Islet precursor cell (in vitro differentiated cells): ENCODE measurements around the gene PC.
A peak's percentile ranks its signal among the peaks of the same experiment; 100 is the strongest.

Experiments
- DNase-seq: peaks from one replicate; pipeline ENCODE4 v3.0.0-alpha.2; 2018

The PC gene

DNA sequence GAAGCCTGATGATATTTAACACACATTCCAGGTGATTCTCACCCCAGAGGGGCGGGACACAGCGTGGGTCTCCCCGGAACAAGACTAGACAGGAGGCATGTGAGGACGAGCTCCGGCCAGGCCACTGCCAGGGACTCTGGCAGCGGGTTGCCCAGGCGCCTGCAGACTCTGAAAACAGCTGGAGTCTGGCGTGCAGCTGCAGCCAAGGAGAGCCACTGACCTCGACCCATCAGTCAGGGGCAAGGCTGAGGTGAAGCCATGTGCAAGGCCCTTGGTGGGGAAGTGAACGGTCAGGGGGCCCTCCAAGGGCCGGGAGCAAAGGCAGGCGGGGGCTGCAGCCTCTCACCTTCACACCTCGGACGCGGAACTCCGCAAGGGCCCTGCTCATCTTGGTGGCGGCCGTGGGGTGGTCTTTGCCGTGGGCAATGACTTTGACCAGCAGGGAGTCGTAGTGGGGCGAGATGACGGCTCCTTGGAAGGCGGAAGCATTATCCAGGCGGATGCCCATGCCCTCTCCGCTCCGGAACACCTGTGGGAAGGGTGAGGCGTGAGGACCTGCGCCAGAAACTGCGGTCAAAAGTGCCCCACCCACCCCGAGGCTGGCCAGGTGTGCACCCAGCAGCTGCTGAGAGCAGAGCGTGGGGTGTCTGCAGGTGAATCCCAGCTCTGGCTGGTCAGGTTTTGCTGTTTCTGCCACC lies 94.6 kb downstream of the PC start:
- no peak for DNase-seq

DNA sequence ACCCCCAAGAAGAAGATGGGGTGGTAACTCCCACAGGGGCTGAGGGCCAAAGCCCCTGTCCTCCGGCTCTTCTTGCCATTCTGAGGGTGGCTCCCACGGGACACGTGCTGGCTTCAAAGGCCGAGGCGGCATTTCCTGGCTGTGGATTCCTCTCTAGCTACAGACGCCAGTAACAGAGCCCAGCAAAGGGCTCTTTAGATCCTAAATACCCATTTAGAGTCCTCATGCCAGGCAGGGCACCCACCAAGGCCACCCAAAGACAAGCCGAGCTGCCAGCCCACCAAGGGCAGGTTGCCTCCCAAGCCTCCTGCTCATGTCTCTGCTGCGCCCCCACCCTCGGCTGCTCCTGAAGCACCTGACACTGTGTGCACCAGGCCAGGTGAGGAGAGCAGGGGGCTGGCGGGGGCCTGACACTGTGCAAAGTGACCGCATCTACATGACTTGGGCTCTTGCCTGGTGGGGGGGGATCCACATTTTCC lies 95.6 kb downstream of the PC start:
- no peak for DNase-seq

DNA sequence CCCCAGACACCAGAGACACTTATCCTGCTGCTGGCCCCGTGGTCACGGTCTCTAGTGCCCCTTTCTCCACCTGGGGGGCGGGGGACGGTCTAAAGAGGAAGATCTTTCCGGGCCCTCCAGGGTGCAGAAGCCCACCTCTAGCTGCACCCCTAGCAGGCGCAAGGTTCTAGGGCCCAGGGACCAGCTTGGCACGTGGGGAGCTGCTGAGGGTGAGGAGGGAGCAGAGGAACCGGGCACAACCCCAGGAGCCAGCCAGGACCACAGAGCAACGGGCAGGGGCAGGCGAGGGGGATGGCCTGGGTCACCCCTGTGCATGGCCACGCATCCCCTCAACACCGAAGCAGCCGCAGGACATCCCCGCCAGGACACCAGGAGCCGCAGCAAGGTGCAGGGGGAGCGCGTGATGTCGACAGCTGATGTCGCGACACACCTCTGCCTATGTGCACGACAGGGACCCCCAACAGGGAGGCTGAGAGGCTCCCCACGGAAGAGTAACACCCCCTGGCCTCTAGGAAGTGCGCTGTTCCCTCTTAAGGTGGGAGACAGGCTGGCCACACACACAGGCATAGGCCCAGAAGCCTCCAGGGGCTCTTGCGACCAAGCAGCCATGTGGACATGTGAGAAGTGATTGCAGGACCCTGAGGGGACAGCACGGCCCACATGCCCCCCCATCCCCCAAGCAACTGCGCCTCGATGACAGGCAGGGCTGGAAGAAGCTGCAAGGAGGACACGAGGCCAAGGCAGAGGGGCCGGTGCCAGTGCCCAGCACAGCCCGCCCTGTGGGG lies 96.2 kb downstream of the PC start:
- DNase-seq = no peak

DNA sequence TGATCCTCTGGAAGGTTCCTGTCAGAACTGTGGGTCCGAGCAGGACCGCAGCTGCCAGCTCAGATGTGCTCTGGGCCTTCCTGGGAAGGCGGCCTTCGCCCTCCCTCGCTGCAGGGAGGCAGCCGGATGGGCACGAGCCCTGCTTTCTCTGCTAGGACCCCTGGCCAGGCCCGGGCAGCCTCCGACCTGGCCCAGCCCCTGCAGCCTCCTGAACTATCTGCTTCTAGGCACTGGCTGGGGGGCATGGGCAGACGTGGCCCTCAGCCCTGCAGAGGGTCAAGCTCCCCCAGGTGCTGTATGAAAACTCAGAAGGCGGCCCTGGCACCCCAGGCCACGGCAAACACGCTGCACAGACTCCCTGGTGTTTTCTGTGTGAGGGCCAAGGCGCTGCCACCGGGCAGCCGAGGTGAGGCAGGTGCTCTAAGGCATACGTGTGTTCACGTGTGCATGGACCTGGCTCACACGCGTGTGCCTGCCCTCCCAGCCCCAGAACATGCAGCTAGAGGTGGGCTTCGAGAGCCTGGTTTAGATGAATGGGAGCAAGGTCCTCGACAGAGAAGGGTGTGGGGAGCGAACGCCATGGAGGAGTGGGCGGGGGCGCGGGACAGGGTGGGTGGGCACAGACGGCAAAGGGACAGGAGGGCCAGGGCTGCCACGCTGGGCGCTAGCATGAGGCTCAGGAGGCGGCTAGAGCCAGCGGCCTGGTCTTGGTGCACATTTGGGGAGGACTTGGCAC lies 97.0 kb downstream of the PC start:
- no peak for DNase-seq

DNA sequence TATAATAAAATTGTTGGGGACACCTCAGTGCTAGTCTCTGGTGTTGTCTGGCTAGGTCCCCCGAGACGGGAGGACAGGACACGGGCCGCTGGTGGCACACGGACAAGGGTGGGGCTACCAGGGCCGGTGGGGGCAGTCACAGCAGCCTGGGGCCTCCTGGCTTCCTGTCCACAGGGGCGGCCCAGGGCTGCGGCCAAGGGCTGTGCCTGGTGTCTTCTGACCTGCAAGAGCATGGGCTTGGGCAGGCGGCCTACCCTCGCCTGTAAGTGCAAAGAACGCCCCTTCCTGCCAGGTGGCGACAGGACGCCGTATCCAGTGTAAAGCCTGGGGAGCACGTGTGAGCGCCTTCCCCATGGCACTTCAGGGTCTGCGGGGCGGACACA lies 97.7 kb downstream of the PC start:
- no peak for DNase-seq

DNA sequence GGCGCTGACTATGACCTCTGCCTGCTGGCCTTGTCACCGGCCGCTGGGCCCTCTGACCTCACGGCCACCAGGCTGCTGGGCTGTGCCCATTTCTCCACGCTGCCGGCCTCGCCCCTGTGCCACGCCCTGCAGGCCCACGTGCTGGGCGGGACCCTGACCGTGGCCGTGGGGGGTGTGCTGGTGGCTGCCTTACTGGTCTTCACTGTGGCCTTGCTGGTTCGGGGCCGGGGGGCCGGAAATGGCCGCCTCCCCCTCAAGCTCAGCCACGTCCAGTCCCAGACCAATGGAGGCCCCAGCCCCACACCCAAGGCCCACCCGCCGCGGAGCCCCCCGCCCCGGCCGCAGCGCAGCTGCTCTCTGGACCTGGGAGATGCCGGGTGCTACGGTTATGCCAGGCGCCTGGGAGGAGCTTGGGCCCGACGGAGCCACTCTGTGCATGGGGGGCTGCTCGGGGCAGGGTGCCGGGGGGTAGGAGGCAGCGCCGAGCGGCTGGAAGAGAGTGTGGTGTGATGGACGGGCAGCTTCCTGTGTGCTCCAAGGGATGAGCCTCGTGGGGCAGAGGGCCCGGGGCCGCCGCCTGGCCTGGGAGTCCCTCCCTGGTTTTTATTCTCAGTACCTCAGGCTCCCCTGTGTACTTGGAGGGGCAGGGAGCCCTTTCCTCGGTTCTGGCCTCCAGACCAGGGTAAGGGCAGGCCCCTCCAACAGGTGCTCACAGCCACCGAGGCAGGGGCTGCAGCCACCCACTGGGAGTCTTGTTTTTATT lies 98.3 kb downstream of the PC start:
- DNase-seq = no peak

DNA sequence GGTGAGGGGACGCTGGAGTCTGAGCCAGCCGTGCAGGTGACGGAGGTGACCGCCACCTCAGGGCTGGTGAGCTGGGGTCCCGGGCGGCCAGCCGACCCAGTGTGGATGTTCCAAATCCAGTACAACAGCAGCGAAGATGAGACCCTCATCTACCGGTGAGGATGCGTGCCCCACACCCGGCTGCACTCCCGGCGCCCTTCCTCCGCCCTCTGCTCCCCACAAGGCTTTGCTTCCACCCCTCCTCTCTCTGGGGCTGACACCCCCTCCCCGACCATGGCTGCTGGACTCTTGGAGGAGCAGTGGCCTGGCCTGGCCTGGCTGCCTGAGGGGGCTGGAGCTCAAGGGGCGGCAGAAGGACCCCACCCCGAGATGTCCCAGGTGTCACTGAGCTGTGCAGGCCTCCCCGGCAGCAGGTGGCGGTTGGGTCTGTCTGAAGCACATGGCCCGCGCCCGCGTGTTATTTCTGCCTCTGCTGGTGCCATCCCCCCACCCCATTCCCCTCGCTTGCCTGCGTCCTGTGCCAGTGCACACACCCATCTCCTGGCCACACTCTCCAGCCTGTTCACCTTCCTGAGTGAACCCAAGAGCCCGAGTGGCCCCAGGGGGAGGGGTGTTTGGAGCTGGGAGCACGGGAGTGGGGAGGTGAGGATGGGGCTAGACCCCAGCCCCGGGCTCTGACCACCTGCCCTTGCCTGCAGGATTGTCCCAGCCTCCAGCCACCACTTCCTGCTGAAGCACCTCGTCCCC lies 99.1 kb downstream of the PC start:
- no peak for DNase-seq

DNA sequence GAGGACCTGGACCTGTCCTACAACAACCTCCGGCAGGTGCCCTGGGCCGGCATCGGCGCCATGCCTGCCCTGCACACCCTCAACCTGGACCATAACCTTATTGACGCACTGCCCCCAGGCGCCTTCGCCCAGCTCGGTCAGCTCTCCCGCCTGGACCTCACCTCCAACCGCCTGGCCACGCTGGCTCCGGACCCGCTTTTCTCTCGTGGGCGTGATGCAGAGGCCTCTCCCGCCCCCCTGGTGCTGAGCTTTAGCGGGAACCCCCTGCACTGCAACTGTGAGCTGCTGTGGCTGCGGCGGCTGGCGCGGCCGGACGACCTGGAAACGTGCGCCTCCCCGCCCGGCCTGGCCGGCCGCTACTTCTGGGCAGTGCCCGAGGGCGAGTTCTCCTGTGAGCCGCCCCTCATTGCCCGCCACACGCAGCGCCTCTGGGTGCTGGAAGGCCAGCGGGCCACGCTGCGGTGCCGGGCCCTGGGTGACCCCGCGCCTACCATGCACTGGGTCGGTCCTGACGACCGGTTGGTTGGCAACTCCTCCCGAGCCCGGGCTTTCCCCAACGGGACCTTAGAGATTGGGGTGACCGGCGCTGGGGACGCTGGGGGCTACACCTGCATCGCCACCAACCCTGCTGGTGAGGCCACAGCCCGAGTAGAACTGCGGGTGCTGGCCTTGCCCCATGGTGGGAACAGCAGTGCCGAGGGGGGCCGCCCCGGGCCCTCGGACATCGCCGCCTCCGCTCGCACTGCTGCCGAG lies 99.8 kb downstream of the PC start:
- no peak for DNase-seq

DNA sequence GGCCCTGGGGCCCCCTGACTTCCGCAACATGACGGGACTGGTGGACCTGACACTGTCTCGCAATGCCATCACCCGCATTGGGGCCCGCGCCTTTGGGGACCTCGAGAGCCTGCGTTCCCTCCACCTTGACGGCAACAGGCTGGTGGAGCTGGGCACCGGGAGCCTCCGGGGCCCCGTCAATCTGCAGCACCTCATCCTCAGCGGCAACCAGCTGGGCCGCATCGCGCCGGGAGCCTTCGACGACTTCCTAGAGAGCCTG lies 100.3 kb downstream of the PC start:
- no peak for DNase-seq

DNA sequence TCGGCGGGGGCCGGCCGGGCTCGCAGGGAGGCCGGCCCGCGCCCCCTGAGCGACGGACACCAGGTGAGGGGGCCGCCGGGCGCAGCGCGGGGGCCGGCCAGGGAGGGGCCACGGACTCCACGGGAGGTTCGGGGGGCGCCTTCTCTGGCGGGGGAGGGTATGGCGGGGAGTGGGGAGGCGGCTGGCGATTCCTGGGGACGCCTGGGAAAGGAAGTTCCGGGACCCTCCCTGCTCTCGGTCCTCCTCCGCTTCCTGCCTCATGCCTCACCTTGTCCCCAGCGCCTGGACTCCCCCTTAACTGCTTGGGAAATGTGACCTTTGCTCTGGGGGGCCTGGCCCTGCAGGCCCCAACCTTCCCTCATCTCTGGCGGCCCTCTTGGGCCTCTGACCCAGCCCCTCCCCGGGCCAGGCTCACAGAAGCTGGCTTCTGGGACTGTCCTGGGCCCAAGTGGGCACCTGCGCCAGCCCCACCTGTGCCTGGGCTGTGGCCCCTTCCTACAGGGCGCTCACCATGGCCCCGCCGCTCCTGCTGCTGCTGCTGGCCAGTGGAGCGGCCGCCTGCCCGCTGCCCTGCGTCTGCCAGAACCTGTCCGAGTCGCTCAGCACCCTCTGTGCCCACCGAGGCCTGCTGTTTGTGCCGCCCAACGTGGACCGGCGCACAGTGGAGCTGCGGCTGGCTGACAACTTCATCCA lies 100.8 kb downstream of the PC start:
- DNase-seq = no peak

DNA sequence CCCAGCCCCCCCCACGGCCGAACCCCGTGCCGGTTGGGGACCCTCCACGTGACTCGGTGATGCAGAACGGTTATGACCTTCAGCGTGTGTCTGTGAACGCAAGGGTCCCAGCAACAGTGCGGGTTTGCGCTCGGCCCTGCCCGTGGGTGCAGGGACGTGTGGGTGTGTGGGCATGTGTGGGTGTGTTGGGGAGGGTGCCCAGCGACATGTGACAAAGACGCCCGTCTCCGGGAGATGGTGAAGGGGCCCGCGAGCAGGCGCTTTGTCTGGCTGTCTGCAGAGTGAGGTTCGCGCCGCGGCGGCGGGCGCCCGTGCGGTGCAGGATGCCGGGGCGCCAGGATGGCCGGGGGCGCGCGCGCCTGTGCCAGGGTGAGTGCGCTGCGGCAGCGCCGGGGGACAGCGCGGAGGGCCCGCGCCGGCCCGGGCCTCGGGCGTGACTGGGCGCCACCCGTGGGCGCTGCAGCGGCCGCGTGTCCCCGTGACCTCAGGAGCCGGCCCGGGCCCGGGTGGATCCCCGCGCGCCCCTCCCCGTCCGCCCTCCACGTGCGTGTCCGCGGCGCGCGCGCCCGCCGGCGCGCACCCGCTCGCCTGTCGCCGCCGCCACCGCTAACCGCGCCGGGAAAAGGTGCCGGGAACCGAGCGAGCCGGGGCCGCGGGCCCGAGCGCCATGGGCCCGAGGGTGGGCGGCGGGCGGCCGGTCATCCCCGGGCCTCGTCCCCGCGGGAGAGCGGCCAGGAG lies 101.5 kb downstream of the PC start, which contains the start of gene LRFN4:
LRFN4 (plus strand) TSS at position 569 of the 738 bp plus-strand sequence. CDS start 681 bp downstream, outside the sequence.
- peak; percentile 73 for DNase-seq

DNA sequence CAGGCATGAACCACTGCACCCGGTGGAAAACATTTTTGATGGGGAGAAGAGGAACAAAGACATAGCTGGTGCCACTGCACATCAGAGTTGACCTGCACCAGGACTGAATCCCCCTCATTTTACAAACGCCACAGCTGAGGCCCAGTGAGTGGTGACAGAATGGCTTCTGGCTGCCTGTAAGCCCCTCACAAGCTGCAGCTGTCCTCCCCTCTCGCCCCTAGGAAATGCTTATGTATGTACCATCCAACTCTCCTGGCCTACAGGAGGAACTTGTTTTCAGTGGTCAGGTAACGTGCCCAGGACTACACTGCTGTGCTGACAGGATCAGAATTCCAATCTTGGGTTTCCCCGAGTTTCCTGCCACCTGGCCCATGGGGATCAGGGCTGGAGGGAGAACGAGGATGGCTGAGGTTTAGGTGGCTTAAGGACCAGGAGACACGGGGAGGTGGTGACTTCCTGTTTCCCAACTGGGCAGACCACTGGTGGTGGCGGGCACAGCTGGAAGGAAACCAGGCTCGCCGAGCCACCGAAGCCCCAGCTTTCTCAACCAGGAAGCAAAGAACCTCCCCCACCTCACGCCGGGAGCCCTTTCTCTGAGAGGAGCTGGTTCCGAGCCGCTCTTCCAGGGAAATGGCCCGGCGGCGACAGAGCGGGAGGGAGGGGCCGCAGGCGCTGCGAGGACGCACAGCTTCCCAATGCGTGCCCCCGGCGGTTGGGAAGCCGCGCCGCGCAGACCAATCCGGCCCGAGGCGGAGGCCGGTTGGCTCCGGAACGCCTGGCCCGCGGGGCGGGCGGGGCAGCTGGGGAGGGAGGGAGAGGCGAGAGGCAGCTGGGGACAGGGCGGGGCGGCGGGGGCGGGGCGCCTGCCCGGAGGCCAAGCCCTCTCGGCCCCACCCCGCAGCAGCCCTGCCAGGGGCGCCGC lies 102.3 kb downstream of the PC start:
- DNase-seq = peak; percentile 97

DNA sequence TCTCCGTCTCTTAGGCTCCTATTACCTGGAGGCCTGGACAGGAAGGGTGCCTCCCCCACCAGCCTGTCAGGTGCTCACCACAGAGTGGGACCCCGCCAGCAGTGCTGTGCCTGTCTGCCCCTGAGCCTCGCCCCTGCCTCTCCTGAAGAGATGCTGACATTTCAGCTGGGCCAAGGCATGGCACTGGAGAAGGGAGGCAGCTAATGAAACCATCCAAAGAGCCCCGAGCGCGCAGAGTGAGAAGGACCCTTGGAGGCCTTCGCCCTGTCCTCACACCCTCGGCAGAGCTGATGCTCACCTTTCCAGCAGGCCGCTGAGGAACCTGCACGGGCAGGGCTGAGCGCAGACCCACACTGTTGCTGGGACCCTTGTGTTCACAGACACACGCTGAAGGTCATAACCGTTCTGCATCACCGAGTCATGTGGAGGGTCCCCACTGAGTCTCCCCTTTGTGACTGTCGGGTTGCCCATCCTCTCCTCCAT lies 103.4 kb downstream of the PC start:
- no peak for DNase-seq

DNA sequence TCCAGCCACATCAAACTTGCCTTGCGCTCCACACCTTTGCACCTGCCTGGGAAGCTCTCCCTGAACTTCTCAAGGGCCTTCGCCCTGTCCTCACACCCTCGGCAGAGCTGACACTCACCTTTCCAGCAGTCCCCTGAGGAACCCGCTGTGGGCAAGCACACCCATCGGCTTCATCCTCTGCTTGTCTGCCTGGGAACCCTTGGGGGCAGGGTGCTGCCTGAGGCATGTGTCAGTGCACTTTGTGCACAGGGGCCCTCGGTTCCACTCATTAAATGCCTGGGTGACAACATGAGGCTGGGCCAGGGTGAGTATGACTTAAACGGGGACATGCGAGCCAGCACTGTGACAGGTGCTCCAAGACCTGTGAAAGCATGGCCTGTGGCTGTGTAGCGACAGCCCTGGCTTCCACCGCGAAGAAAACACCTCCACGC lies 103.9 kb downstream of the PC start:
- DNase-seq = no peak

DNA sequence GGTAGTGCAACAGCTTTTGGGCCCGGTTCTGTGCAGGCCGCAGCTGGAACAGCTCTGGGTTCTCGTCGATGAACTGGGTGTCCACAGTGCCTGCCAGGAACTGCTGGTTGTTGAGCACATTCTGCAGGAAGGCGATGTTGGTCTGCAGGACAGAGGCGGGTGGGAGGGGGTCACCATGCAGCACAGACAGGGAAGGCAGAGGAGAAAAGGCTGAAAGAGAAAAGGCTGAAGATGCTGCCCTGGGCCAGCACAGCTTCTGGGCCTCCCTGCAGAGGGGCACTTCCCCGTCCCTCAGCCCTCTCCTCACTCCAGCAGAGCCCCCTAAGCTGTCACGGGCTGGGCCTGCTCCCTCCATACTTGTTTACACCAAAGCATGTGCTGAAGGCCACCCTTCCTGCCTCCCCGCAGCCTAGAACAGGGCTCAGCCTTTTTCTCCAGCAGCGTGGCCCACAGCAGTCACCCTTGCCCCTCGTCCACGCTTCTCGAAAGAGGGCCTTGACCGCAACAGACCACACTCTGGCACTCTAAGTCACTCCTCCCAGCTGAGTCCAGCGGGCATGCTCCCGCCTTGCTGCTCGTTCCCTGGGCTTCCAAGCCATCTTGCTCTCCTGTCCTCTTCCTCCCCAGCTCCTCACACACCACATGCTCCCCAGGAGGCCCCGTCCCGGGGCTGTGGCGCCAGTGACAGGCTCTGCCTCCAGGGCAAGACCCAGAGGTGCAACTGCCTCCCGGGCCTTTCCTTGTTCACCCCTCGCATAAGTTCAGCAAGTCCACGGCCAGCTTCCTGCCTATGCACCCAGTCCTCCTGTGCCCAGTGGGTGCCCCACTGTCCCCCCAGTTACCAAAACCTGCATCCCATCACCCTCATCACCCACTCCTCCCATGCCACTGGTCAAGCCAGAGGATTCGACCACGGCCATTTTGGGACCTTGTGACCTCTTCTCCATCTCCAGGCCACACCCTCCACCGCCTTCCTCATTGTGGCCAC lies 104.6 kb downstream of the PC start:
- no peak for DNase-seq

DNA sequence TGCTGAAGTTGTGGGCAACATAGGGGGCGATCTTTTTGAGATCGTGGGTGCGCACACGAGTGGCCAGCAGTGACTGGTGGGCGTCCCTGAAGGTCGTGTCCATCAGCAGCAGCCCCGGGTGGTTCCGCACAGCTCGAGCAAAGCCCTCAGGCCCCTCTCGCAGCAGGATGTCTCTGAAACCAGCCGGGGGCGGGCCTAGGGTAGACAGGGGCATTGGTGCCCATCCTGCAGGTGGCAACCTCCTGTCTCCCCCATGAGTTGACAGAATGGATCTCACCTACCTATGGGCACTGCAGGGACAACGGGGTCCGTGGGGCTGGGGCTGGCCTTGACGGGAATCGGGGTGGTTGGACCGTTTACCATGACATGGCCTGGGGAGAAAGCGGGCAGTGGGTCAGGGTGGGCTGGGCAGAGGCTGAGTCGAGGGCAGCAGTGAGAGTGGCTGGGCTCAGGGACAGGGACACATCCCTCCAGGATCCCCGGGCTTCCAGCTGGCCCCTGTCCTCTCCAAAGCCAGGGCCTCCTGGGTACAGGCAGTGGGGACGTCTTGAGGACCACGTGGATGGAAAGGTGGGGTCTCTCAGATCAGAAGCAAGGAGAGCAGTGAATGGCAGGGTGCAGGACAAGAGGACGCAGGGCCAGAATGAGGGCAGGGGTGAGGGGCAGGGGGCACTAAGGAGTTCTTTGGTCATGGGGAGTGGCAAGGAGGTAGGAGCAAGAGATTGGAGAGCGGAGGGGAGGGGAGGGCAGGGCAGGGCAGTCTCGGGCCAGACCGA lies 105.5 kb downstream of the PC start:
- DNase-seq = no peak
